Cortex of kidney (tissue), 1 donor: ENCODE results near the gene FBXW5.

ENCODE experiments used
- DNase-seq: peaks from one replicate; lab custom pipeline; 2025; lab: John Stamatoyannopoulos, UW

The FBXW5 gene, protein sequence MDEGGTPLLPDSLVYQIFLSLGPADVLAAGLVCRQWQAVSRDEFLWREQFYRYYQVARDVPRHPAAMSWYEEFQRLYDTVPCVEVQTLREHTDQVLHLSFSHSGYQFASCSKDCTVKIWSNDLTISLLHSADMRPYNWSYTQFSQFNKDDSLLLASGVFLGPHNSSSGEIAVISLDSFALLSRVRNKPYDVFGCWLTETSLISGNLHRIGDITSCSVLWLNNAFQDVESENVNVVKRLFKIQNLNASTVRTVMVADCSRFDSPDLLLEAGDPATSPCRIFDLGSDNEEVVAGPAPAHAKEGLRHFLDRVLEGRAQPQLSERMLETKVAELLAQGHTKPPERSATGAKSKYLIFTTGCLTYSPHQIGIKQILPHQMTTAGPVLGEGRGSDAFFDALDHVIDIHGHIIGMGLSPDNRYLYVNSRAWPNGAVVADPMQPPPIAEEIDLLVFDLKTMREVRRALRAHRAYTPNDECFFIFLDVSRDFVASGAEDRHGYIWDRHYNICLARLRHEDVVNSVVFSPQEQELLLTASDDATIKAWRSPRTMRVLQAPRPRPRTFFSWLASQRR

DNA sequence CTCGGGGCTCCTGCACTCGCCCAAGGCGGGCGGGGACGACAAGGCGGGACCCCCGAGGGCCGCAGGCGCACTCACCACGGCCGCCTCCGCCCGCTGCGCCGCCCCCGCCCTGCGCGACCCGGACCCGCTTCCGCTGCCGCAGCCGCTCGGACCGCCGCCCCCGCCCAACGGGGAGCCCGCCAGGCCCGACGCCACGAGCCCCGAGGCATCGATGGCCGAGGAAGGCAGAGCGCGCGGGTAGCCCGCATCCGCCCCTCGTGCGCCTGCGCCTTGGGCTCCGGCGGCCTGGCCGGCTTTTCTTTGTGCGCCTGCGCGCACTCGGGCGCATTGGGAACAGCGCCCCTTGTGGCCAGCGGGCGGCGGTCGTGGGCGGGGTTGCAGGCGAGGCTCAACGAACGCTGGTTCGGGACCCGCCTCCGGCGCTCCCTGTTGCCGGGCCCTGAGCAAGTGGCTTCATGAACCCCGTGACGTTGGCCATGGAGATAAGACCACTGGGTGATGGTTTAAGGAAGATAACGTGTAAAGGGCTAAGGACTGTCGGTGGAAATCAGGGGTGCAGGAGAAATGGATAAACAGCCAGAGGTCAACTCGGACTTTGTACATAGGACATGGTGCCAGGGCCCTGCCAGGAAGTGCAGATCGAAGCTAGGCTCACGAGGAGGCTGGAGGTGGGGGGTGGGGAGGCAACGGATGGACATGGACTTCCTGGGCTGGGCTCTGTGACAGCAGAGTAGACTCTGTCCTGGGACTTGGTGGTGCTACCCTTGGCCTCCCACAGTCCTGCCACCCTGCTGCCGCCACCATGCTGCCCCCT lies at the start of gene FBXW5, which contains the start of gene C8G:
Gene FBXW5, minus strand, starts transcription at position 220 of the 814 bp plus-strand sequence. CDS start 655 bp downstream, outside the sequence.
Gene C8G, plus strand, starts transcription at position 725 of the 814 bp plus-strand sequence. Its CDS starts 78 bp downstream, at position 803.
- peak; percentile 89 for DNase-seq

- DNase-seq: no peak
Measured at GRCh38 chr9:136992819-136993369, 48.4 kb upstream of the FBXW5 start.

DNA sequence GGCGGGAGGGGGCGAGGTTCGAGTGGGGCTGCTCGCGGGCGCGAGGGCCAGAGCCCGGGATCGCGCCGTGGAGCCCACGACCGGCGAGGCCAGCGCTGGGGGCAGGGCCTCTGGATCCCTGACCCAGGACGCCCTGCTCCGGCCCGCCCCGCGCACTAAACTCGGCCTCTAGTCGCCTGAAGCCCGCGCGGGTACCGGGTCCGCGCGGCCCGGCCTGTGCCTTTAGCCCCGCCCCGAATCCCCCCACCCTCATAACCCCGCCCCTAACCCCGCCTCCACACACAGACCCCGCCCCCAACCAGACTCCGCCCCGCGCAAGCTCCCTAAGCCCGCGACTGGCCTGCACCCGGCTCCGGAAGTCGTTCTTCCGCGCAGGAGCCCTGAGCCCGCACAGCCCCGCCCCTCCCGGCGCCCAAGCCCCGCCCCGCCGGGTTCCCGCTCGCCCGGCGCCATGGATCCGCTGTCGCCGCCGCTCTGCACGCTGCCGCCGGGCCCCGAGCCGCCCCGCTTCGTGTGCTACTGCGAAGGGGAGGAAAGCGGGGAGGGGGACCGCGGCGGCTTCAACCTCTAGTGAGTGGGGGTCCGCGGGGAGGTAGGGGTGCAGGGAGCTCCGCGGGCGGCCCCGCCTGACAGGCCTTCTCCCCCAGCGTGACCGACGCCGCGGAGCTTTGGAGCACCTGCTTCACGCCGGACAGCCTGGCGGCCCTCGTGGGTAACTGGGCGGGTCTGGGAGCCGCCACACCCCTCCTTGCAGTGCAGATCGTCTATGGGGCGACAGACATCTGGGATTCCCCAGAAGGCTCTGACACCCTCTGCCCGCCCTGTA lies 47.7 kb upstream of the FBXW5 start, which contains the start of gene PAXX:
Gene PAXX, plus strand, starts transcription at position 430 of the 826 bp plus-strand sequence. Its CDS starts 22 bp downstream, at position 452.
- no peak for DNase-seq

GRCh38 chr9:136990242-136990911 lies 45.8 kb upstream of the FBXW5 start:
- DNase-seq: no peak

DNA sequence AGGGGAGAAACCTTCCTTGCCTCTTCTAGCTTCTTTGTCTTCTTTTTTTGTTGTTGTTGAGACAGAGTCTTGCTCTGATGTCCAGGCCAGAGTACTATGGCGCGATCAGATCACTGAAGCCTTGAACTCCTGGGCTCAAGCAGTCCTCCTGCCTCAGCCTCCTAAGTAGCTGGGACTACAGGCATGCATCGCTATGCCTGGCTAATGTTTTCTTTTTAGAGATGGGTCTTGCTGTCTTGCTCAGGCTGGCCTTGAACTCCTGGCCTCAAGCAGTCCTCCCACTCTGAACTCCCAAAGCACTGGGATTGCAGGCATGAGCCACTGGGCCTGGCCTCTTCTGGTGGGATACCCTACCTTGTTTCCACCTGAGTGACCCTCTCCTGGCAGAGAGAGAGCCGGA lies 44.3 kb upstream of the FBXW5 start:
- no peak for DNase-seq

DNA sequence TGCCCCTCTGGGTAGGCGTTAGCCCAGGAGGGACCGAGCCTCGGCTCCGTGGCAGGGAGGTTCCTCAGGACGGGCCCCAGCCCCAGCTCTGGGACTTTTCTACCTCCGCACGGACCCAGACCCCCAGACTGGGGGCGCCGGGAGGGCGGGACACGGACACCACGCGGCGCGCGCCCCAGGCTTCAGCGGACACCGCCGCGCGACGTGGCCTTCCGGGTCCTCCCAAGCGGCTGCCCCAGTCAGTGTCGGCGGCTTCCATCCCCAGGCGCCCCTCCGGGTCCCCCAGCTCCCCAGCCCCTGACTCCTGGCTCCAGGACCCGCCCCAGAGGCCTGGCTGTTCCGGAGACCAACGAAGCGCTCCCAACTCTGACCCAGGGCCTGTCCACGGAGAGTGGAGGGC lies 41.3 kb upstream of the FBXW5 start:
- no peak for DNase-seq

DNA sequence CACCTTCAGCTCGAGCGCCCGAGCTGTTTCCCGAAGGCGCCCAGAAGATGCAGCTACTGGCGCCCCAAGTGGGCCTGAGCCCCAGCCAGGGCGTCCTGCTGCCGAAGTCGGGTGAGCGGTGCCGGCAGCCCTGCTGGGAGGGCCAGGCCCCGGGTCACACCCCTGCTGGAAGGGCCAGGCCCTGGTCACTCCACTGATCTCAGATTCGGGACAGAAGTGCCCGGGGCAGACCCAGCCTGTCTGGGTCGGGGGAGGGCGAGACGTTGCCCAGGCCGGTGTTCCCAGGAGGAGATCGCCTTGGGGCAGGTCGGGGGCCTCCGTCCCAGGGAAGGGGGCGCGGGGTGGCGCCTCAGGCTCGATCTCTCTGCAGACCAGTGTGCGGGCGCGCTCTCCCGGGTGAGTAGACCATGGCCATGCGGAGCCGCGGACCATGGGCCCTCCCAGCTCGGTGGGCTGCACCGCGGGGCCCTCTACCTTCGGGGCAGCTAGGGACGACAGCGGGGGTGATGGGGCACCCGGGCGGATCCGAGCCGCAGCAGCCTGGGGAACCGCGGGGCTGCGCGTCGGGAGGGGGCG lies 40.6 kb upstream of the FBXW5 start:
- DNase-seq: no peak

DNA sequence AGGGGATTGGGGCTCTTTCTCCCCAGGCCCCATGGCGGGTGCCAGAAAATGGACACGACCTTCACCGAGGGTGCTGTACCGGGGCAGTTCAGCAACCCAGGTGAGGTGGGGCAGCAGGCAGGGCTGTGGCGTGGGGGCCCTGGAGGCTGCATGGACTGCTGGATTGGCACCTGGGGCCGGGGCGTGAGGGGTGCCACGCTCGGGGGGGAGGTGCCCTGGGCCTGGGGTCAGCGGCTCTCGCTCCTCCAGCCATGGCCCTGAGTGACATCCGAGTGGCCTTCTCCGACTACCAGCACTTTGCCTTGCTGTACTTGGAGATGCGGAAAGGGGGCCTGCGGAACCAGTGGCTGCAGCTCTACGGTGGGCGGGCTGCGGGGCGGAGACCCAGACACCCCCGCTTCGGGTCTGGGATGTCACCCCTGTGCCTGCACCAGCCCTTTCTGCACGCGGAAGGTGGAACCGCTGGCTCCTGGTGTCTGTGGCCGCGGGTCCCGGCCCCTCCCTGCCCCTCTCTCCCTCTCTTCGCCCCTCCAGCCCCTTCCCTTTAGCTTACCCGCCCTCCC lies 40.0 kb upstream of the FBXW5 start:
- DNase-seq: no peak

DNA sequence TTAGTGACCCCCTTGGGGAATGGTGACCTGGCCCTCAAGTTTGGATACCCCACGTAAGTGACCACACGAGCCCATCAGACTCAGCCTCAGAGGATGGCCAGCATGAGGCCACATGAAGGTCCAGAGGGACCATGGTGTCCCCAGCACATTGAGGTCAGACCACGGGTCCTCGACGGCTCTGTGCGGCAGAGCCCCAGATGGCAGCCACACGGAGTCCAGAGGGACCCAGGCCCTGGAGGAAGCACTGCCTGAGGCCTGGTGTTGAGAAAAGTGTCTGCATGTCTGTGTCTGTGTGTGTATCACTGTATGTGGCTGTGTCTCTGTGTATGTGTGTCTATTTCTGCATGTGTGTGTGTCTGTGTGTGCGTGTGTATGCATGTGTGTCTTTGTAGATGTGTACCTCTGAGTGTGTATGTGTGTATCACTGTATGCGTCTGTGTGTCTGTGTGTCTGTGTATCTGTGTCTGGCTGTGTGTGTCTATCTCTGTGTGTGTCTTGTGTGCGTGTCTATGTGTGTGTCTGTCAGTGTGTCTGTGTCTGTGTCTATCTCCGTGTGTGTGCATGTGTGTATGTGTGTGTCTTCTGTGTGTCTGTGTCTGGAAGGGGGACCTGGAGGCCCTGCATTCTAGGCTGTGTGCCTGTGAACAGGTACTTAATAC lies 39.2 kb upstream of the FBXW5 start:
- no peak for DNase-seq

- DNase-seq: no peak
Measured at GRCh38 chr9:136983167-136983566, 38.6 kb upstream of the FBXW5 start.

GRCh38 chr9:136982232-136983051 lies 37.9 kb upstream of the FBXW5 start, which contains the start of gene LCNL1:
Gene LCNL1 (plus strand): TSS chr9:136982993. CDS start chr9:136983587, 594 bp downstream.
- DNase-seq: no peak

- DNase-seq: no peak
Measured at GRCh38 chr9:136981588-136982231, 37.2 kb upstream of the FBXW5 start.

DNA sequence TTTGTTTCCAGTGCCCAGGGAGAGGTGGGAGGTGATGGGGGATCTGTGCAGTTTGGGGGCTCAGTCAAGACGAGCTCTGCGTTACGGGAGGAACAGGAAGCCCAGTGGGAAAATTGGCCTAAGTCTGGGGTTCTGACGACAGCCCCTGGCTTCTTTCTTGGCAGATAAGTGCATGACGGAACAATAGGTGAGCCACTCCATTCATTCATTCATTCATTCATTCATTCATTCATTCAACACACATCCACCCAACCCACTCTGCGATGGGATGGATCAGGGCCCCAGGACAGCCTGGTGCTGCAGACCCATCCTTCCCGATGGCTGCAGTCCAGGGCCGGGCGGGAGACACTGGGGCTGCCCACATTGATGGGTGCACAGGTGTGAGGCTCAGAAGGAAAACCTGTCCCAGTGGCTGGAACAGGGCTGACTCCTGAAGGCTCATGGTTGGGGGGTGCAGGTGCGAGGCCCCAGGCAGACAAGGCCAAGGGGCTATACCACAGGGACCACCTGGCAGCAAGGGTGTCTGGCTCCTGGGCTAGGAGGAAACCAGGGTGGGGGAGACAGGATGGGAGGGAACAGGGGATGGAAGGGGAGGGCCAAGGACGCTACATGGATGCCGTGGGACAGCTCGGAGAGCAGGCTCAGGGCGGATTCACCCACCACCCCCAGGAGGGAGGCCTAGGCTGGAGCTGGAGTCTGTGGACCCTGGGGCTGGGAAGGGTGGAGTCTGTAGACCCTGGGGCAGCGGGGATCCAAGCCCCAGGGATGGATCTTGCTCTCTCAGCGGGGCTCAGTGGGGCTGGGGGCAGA lies 36.3 kb upstream of the FBXW5 start:
- no peak for DNase-seq

GRCh38 chr9:136979769-136980587 lies 35.4 kb upstream of the FBXW5 start:
- DNase-seq: no peak

- no peak for DNase-seq
Measured at GRCh38 chr9:136978865-136979544, 34.5 kb upstream of the FBXW5 start.
